NCI-H1105 (cell line): ENCODE data around the gene SCUBE3.

ENCODE experiments used
- DNase-seq: peaks from one replicate; lab custom pipeline; 2025; lab: John Stamatoyannopoulos, UW

SCUBE3 gene

DNA sequence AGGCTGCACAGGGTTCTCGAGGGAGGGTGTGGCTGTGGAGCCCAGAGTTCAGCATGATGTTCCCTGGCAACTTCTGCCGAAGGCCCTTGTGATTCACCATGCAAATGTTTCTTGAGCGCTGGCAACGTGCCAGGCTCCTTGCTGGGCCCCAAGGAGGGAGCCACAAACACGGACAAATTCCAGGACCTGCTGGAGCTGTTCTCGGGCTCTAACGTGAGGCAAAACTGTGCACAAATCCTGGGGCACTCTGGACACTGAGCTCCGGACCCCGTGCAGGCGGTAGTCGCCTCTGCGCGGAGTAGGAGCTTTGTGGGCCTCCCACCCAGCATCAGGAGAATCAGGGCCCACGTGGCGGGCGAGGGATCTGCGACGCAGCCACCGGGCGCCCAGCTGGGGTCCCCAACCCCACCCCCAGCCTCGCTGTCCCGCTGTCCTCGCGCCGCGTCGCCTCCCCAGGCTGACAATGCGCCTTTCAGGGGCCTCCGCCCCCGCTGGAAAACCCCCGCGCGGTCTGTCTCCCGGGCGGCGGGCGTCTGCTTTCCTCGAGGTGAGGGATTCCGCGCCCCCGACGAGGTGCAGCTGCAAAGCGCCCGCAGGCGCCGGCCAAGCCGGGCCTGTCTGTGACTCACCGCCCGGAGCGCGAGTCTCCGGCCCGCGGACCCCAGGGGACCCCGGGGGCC, 31.7 kb upstream of the SCUBE3 start:
- no peak for DNase-seq

DNA sequence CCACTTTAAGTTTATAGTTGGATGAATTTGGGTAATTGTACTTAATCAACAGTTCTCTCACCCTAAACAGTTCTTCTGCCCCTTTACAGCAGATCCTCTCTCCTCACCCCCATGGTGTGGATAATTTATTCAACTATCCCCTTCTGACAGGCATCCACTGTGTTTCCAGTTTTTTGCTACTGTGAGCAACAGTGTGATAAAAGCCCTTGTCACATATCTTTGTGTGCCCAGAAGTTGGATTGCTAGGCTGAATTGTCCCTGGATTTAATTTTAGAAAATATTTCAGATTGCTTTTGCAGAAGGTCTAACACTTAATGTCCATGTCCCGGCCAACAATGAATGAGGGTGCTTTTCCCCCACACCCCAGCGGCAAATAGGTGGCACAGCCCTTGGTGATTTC, 30.5 kb upstream of the SCUBE3 start:
- no peak for DNase-seq

DNA sequence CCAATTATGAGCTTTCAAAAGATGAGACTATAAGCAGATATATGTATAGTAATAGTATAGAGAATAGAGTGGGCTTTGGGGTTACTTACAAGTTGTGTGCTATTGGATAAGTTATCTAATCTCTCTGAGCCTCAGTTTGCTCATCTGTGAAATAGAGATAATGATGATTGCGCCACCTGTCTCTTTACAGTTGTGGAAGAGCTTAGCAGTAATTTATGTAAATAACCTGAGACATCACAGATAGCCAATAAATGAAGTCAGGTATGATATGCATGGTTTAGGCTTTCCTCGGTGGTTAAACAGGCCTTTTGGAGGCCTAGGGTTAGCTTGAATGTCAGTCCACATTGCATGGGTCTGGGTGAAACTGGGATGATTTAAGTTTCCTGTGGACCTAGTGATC, 29.8 kb upstream of the SCUBE3 start:
- no peak for DNase-seq

DNA sequence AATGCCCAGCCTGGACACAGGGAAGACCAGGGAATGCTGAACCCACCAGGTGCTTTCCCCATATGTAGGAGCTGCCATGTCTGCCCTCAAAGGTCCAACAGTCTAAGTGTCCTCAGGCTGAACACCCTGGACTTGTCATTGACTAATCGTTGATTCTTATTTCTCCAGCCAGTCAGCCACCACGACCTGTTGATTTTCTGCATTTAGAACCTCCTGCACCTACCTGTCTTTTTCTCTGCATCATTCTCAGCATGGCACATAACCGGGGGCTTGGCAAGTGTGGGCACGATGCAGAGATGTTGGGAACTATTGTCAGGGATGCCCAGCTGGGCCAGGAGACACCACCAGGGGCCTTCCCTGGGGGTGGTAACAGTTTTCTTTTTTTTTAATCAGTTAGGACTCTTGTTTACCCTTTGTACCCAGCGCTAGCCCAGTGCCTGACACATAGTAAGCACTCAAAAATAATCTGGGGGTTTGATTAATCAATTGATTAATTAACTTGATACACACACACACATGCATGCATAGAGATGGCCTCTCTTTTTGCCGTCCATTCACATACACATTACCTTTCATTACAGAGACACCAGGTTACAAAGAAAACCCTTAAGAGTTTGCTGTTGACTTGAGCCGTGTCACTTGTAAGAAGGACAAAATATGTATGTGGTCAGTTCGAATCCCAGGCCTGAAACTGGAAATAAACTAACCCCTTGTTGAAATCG, 29.0 kb upstream of the SCUBE3 start:
- no peak for DNase-seq

DNA sequence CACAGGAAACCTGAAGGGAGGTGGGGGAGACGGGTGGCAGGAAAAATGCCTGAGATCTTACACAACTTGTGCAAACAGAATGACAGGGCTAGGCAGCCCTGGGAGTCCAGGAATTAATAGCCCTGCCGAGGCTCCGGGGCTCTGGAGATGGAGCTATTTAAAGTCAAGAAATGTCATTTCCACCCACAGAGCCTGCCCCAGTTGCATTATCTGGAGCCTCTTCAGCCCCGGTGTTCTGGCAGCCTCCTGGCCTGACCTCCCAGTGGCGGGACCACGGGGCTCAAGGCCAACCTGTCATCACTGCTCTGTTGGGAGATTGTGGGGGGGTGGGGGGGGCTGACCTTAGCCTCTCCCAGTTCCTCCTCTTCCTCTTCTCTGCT, 28.5 kb upstream of the SCUBE3 start:
- no peak for DNase-seq

DNA sequence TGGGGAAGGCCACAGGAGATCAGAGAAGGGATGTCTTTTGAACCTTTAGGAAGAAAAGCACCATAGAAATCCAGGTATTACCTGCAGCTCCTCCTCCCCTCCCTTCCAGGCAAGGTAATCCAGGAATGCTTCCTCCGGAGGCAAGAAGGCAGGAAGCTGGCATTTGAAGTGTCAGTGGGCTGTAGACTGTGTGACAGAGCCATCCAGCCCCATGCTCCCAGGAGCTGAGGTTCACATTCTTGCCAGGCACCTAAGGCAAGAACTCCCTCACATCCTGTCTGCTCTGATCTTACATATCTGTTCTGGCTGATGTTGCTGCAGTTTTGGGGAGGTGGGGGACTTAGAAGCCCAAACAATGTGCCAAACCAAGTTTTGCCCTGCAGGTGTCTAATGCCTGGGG, 27.8 kb upstream of the SCUBE3 start:
- DNase-seq = no peak

DNA sequence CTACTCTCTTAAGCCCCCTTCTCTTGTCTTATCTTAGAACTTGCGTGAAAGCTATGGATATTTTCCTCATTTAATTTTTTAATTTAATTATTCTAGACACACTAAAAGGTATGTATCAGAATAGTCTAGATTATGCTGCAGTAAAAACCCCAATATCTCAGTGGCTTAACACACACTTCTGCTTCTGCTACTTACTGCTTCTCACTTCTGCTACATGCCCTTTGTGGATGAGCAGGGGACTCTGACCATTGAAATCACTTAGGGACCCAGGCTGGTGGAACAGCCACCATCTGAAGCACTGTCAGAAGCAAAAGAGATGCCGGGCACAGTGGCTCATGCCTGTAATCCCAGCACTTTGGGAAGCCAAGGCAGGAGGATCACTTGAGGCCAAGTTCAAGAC, 27.2 kb upstream of the SCUBE3 start:
- DNase-seq = no peak

DNA sequence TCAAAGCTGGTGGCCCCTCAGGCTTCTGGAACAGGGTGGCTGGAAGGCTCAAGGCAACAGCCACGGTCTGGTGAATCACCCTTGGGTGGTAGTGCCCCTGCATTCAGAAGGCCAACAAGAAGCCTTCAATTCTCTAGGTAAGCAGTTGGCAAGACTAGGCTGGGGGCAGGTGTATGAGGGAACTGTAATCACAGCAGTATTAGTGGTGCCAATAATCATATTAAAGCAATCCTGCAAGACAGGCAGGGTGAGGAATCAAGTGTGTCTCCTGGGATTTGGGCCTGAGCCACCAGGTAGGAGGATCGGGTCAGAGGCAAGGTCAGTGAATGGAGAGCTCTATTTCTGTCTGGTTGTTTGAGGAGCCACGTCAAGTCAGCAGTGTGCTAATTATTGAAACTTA, 24.9 kb upstream of the SCUBE3 start:
- no peak for DNase-seq

DNA sequence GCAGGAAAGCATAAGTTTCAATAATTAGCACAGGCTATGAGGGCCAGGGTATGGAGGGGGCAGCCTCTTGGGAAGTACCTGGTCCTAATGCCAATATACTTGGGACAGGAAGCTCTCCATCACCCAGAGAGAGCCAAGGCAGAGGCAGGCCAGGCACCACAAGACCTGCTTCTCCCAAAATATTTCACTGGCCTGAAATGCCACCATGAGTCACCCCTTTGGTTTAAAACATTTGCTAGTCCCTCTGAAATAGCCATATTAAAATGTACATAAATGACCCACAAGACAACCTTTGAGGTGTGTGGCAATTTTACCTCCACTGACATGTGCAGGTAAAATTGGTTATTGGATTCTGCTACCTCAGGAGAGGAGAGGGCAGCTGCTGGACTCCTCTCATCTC, 23.4 kb upstream of the SCUBE3 start:
- no peak for DNase-seq

DNA sequence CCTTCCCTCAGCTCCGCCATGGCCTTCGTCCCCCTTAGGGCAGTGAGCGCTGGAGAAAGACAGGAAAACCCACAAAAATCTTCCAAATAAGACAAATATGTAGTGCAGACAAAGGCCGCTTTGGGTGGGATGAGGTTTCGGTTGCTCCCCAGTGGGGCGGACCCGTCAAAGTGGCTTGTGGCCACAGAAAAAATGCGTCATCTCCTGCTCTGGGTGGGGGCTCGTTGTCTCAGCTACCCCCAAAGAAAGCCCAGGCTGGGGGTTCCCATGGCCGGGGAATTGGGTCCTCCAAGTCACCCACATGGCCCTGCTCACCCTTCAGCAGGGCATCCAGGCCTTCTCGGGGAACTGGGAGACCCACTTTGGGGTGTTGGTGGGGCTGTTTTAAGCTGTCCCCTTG, 21.9 kb upstream of the SCUBE3 start:
- DNase-seq = no peak

DNA sequence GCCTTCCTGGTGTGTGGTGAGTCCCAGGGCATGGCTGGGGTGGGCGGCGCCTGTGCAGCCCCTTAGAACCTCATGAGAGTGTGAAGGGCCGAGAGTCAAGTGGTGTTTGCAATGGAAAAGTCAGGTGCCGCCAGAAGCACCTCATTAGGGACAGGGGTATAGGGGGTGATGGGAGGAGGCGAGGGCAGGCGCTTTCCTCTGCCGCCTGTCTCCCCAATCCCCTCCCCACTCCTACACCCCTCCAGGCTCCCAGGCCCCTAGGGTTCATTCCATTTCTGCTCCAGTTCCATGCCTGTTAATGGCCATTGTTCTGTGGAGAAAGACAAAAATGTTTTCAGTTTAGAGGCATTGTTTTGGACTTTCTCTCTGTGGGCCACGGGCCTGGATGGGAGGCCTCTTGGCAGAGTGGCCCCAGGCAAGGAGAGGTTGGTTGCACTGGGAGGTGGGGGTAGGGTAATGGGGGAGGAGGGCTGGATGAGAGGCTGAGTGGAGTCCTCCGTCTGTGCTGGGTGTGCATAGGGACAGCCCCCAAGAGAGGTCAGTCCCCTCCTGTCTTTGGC, 21.4 kb upstream of the SCUBE3 start:
- no peak for DNase-seq

DNA sequence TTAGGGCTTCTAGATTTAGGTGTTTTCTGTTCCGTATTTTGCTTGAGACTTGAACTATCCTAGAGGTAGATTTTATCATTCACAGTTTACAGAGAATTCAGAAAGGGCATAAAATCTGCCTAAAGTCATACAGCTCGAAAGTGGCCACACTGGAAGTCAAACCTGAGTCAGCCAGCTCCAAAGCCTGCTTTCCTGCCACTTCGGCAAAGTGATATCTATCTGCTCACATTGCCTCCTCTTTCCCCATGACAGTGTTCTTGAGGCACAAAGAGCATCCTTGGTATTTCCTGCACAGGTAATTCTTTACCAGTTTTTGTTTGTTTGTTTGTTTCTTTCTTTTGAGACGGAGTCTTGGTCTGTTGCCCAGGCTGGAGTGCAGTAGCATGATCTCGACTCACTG, 19.4 kb upstream of the SCUBE3 start:
- DNase-seq = no peak

DNA sequence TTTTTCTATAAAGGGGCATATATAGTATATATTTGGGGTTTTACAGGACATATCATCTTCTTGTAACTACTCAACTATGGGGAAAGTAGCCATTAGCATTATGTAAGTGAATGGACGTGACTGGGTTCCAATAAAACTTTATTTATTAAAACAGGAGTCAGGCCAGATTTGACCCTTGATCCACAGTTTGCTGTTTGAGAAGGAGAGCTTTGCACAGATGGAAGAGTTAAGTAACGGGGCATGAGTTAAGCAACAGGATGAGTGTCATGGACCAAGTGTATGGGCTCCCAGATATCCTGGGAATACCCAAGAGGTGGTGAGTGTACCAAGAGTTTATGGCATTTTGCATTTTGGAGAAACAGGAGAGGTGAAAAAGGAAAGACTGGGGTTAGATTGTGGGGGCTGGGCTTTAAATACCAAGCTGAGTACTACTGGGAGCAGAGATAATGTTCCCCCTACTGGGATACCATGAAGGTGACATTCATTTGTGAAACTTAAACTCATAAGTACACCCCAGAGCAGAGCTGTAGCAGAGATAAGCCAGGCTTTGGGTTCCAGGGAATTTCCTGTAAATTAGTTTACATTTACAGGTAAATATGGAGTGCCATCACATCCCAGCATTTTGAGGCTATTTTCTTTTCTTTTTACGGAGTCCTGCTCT, 18.5 kb upstream of the SCUBE3 start:
- no peak for DNase-seq

DNA sequence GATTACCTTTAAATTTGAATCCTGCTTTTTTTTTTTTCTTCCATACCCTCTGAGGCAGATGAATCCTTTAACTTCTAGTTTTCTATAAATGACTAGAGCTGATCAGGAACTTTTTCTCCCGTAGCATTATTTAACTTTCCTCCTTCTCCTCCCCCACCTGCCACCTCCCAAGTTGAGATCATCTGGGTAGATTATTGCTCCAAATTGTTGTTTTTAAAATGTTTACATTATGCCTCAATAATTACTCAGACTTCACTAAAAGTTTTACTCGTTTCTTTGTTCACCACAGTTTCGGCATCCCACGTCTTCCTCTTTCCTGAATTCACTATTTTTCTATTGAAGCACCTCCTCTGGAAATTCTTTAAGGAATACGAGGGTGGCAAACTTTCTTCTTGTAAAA, 16.6 kb upstream of the SCUBE3 start:
- no peak for DNase-seq

DNA sequence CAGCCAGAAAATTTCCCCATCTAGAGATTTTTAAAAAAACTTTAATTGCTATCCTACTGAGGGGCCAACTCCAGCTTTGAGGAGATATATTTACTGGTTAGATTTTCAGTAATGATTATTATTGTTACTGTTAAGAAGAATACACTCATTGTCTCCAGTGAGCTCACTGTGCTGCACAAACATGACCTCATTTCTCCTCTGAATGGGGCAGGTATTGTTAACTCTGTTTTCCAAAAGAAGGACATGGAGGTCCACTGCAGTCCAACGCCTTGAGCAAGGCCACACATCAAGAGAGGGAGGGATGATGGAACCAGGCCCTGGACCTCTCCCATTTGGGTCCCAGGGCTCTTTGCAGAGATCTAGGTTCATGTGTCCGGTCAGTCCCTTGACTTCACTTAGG, 13.9 kb upstream of the SCUBE3 start:
- DNase-seq = no peak

DNA sequence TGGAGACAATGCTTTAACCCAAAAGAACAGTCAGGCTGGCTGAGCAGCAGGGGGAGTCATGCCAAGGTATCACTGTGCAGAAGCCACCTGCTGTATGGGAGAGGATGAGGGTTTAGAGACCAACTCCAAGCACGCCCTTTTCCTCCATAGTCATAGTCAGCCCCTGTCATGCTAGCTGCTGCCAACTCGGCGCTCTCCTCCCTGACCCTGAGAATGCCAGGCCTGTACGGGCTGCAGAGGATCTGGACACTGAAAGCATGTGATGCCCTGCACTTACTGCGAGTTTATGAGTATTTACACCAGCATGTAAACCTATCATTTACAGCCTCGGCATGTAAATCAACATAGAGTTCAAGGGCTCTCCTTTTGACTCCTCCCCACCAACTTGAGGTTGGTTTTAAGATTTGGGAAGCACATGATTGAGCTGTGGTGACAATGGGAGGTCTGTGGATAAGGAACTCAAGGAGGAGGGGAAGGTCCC, 11.7 kb upstream of the SCUBE3 start:
- no peak for DNase-seq

DNA sequence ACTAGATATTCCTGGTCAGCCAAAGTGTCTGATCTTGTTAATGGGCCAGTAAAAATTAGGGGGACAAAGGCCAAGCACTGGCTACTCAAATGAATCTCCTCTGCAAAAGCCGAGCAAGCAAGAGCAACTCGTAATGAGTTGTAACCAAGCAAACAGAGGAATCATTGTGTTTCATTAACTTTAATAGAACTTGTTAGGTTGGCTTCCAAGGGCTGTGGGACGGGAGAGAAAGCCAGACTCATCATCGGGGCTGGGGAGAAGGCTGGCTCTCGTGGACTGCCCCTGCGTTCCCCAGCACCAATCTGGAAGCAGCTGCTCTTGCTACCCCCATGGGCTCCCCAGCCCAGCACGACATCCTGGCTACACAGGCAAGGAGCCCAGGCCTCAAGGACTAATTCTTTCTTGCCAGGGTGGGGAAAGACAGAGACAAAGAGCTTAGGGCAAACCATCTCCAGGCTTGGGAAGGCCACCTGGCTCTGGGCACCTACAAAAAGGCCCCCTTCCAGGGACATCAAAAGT, 10.5 kb upstream of the SCUBE3 start:
- DNase-seq = no peak

DNA sequence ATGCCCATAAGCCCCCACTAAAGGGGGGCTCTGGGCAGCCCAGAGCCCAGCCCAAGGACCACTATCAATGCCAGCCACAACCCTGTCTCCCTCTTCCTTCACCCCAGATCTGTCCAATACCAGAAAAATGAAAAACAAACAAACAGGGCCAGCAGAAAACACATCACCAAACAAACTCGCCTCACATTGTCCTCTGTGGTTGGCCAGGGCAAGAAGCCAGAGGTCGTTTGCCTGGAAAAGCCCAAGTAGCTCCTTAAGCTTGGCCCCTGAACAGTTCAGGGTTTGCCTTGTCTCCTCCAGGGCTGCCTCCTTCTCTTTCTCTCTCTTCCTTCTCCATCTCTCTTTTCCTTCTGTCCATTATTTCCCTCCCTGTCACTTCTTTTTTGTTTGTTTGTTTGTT, 10.1 kb upstream of the SCUBE3 start:
- DNase-seq = no peak

DNA sequence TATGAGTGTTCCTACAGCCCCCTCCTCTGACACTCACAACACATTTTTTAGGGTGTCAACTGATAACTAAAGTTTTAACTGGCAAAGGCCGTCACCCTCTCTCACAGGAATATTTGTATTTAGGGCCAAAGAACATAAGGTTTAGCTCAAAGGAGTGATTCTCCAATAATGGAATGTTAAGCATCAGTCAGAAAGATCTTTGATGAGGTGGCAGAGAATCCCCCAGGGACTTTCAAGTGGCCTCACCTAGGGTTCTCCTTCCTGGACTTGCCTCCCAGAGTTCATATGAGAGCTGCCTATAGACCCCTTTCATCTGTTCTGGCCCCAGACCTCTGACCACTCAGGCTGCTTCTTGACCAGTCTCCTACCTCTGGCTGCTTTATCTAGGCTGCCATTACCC, 7.4 kb upstream of the SCUBE3 start:
- no peak for DNase-seq

DNA sequence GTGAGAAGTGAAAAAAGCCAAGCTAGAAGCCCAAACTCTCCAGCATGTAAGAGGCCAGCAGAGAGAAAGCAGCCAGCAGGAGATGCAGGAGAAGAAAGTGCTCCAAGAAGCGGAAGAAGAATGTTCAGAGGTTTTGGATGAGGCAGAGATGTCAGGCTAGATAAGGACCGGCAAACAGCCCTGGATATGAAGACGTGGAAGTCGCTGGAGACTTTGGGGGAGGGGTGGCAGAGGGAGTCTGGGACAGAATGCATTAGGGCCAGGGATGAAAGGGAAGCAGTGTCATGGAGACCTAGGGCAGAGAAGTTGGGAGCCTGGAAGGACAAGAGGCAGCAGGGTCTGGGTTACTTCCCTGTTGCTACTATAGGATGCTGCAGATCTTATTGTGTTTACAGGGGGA, 5.3 kb upstream of the SCUBE3 start:
- DNase-seq = no peak

DNA sequence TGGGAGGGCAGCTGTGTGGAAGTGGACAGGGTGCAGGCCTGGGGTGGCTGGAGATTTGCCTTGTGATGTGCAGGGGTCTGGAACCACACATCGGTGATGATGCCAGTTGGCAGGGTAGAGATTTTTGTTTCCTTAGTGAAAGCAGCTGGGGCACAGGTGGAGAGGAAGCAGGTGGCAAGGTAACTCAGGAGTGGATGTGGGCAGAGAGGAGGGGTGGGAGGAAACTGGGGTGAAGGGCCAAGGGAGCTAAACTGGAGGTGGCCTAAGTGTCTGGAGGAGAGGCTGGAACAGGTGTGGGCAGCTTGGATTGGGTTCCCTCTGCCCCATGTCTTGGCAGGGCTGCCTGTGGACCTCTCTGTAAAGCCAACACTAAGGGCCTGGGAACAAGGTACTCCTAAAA, 4.7 kb upstream of the SCUBE3 start:
- peak; percentile 30 for DNase-seq

DNA sequence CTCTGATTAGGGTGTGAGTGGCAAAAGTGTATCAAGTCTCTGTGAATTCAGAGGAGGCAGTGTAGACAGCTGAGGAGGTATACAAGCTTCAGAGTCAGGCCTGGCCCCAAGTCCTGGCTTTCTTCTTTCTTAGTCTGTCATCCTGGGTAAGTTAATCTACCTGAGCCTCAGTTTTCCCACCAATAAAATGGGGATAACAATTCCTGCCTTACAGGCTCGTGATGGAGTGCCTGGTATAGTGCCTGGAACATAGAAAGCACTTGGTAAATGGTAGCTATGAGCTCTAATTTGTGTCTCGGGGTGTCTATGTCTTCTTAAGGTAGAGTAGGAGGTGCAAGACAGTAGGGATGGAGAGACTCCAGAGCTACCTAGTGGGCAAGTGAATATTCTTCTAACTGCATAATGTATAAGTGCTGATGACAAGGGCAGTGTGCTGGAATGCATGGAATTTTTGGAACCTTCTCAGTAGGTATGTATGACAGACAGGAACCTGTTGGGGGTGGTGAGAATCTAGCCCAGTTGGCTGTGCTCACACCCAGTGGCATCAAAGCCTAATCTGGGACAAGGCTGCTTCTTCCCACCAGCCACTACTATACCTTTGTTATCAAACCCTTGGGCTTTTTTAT, 4.0 kb upstream of the SCUBE3 start:
- DNase-seq = no peak
